Measurements from ENCODE around the gene NEU1. TPM values are rescaled to one million over a fixed set of nuclear protein-coding genes. Genes with fewer than 3 reads are reported as not detected.
A peak's percentile ranks its signal among the peaks of the same experiment; 100 is the strongest.
"Not testable (repeated sequence)": the region's sequence is repeated elsewhere in the genome, so short reads cannot be mapped to it uniquely, and the experiment has no call there.

NEU1 gene
- 10 to 100 TPM; 35.8 to 48.6 (median 40.9) TPM for total RNA-seq (2021; fragmentation: NEBNext Ultra II Directional; extraction: Animal tissue kit (Norgen Biotek cat#: 25700))
- long read RNA-seq, transcript NEU1-206 (6 exons, 2,045 nt) = major isoform, 104 of 116 reads
- long read RNA-seq, partial matches to known transcripts = 6 of 116 reads
- long read RNA-seq, other reads (novel, unspliced or antisense) = 3 of 116 reads

GRCh38 chr6:31862344-31863235 is at the start of gene NEU1:
NEU1 (minus strand) TSS chr6:31862821; CDS start chr6:31862776, 45 bp downstream.
- no peak for TF ChIP-seq CTCF (IDR thresholded peaks at IDR 0.05)
- Mint-ChIP-seq H3K36me3 (ENCODE audit: low read depth) (no peaks in the 10 kb centered on the region), H3K27ac (peak within 1 kb of the TSS; percentile 85), H3K4me3 (peak within 1 kb of the TSS; percentile 98), H3K27me3 (ENCODE audit: insufficient read depth) (peaks cover 3% of the 10 kb centered on the region), H3K9me3 (no peaks in the 10 kb centered on the region), H3K4me1 (ENCODE audit: low read depth) (peaks cover 25% of the 10 kb centered on the region)
- DNase-seq = peak; percentile 100

GRCh38 chr6:31911826-31912585 is 49.4 kb upstream of the NEU1 start:
- H3K4me1 Mint-ChIP-seq (ENCODE audit: low read depth) = peaks cover 36% of the 10 kb centered on the region
- no peak for DNase-seq
- no peaks in the 10 kb centered on the region for H3K36me3 Mint-ChIP-seq (ENCODE audit: low read depth)
- peak overlapping the region; percentile 59 for H3K27ac Mint-ChIP-seq
- H3K27me3 Mint-ChIP-seq (ENCODE audit: insufficient read depth) = peaks cover 4% of the 10 kb centered on the region; the same call in 1 of the 2 replicates
- H3K9me3 Mint-ChIP-seq = no peaks in the 10 kb centered on the region
- no peak overlapping the region for H3K4me3 Mint-ChIP-seq
- TF ChIP-seq CTCF (IDR thresholded peaks at IDR 0.05) = no peak

- H3K4me1 Mint-ChIP-seq (ENCODE audit: low read depth) = peaks cover 44% of the 10 kb centered on the region
- H3K4me3 Mint-ChIP-seq; H3K9me3 Mint-ChIP-seq; H3K36me3 Mint-ChIP-seq (ENCODE audit: low read depth); DNase-seq; H3K27me3 Mint-ChIP-seq (ENCODE audit: insufficient read depth): not testable (repeated sequence)
- H3K27ac Mint-ChIP-seq = peak overlapping the region; percentile 89
These were observed 46.7 kb upstream of the NEU1 start for GRCh38 chr6:31909298-31909697.

DNA sequence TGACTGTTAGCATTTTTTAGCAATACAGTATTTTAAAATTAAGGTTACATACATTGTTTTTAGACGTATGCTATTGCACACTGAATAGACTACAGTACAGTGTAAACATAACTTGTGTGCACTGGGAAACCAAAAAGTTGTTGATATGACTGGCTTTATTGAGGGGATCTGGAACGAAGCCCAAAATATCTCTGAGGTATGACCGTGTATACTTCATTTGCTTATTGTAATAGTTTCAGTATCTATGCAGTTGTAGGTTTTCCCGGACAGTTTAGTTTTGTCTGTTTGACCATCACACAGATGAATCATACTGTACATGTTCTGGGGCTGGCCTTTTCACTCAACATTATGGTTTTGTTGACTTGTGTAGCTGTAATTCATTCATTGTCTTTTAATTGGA is 46.2 kb upstream of the NEU1 start:
- peaks cover 44% of the 10 kb centered on the region for H3K4me1 Mint-ChIP-seq (ENCODE audit: low read depth)

DNA sequence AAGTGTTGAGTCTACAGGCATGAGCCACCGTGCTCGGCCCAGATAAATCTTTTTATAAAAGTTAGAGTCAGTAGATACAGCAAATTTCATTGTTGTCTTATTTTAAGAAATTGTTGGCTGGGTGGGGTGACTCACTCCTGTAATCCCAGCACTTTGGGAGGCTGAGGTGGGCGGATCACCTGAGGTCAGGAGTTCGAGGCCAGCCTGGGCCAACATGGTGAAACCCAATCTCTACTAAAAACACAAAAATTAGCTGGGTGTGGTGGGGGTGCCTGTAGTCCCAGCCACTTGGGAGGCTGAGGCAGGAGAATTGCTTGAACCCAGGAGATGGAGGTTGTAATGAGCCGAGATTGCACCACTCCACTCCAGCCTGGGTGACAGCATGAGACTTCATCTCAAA is 45.6 kb upstream of the NEU1 start:
- not testable (repeated sequence) for DNase-seq; H3K36me3 Mint-ChIP-seq (ENCODE audit: low read depth); H3K27ac Mint-ChIP-seq; H3K27me3 Mint-ChIP-seq (ENCODE audit: insufficient read depth); H3K4me3 Mint-ChIP-seq; H3K9me3 Mint-ChIP-seq
- peaks cover 44% of the 10 kb centered on the region for H3K4me1 Mint-ChIP-seq (ENCODE audit: low read depth)

More for the DNA sequence above, 46.2 kb upstream of the NEU1 start:
- H3K4me3 Mint-ChIP-seq = peak overlapping the region; percentile 26; the same call in 1 of the 2 replicates
- H3K27ac Mint-ChIP-seq = peak overlapping the region; percentile 61
- no peaks in the 10 kb centered on the region for H3K36me3 Mint-ChIP-seq (ENCODE audit: low read depth)
- peaks cover 8% of the 10 kb centered on the region for H3K27me3 Mint-ChIP-seq (ENCODE audit: insufficient read depth)
- H3K9me3 Mint-ChIP-seq = no peaks in the 10 kb centered on the region
- no peak for TF ChIP-seq CTCF (IDR thresholded peaks at IDR 0.05)
- peak; percentile 32 for DNase-seq

- Mint-ChIP-seq H3K27me3 (ENCODE audit: insufficient read depth) (peaks cover 11% of the 10 kb centered on the region), H3K36me3 (ENCODE audit: low read depth) (no peaks in the 10 kb centered on the region), H3K4me3 (no peak overlapping the region), H3K4me1 (ENCODE audit: low read depth) (peaks cover 51% of the 10 kb centered on the region), H3K9me3 (no peaks in the 10 kb centered on the region), H3K27ac (no peak overlapping the region)
- DNase-seq = no peak
- TF ChIP-seq CTCF (IDR thresholded peaks at IDR 0.05) = no peak
These were observed 44.7 kb upstream of the NEU1 start for GRCh38 chr6:31907158-31907813.

DNA sequence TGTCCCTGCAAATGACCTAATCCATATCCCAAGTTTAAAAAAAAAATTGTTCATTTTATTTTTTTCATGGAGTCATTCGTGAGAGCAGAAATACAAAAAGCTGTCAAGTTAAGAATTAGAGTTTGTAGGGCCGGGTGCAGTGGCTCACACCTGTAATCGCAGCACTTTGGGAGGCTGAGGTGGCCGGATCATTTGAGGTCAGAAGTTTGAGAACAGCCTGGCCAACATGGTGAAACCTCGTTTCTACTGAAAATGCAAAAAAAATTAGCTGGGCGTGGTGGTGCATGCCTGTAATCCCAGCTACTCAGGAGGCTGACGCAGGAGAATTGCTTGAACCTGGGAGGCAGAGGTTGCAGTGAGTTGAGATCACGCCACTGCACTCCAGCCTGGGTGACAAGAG is 44.1 kb upstream of the NEU1 start:
- H3K4me1 Mint-ChIP-seq (ENCODE audit: low read depth) = peaks cover 46% of the 10 kb centered on the region
- not testable (repeated sequence) for H3K27ac Mint-ChIP-seq; H3K36me3 Mint-ChIP-seq (ENCODE audit: low read depth); H3K27me3 Mint-ChIP-seq (ENCODE audit: insufficient read depth); DNase-seq; H3K9me3 Mint-ChIP-seq; H3K4me3 Mint-ChIP-seq

Measured in HFFc6 (cell line).